ENCODE results near the gene E2F6.

DNA sequence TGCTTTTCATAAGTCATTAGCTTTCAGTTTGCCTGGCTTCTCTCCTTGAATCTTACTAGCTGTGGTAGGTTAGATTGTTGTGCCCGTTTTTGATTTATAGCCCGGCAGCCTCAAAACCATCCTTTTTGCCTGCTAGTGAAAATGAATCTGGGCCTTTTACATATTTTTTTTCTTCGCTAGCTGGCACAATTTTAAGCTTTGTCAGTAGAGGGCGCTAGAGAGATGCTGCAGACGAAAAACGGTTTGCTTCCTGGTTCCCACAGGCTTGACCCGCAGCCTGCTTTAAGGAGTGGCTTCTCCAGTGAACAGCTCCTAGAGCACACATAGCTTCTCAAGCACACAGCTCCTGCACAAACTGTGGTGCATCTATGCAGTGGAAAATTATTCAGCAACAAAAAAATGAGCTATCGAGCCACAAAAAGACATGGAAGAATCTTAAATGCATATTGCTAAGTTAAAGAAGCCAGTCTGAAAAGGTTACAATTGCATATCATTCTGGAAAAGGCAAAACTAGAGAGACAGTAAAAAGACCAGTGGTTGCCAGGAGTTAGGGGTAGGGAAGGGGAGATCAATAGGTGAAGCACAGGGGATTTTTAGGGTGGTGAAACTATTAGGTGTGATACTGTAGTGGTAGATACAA, 47.9 kb downstream of the E2F6 start:
- TF ChIP-seq SP2 (CRISPR knock-in tag; IDR thresholded peaks at IDR 0.05), result no peak
- TF ChIP-seq, protein P1, sequence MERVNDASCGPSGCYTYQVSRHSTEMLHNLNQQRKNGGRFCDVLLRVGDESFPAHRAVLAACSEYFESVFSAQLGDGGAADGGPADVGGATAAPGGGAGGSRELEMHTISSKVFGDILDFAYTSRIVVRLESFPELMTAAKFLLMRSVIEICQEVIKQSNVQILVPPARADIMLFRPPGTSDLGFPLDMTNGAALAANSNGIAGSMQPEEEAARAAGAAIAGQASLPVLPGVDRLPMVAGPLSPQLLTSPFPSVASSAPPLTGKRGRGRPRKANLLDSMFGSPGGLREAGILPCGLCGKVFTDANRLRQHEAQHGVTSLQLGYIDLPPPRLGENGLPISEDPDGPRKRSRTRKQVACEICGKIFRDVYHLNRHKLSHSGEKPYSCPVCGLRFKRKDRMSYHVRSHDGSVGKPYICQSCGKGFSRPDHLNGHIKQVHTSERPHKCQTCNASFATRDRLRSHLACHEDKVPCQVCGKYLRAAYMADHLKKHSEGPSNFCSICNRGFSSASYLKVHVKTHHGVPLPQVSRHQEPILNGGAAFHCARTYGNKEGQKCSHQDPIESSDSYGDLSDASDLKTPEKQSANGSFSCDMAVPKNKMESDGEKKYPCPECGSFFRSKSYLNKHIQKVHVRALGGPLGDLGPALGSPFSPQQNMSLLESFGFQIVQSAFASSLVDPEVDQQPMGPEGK (CRISPR knock-in tag; IDR thresholded peaks at IDR 0.05), result no peak
- no peak for TF ChIP-seq ARHGAP35 (CRISPR knock-in tag; IDR thresholded peaks at IDR 0.05; ENCODE audit: borderline replicate concordance)
- TF ChIP-seq RARG (CRISPR knock-in tag; IDR thresholded peaks at IDR 0.05; ENCODE audit: low read depth), result no peak
- no peak for TF ChIP-seq TAF1 (CRISPR knock-in tag; IDR thresholded peaks at IDR 0.05)

All from HepG2 (cell line).